ENCODE measurements around the gene SLC35A3. TPM values are rescaled to one million over a fixed set of nuclear protein-coding genes. Genes with fewer than 3 reads are reported as not detected.

SLC35A3 gene
- total RNA-seq, result 7.7 and 12.1 TPM in 2 replicates
- 7.8 and 11.0 TPM in 2 replicates for polyA plus RNA-seq

GRCh38 chr1:99969729-99970621 is at the start of gene SLC35A3:
Gene SLC35A3 (plus strand): TSS chr1:99969996. CDS start chr1:99993555, 23,559 bp downstream.
- peak within 1 kb of the TSS; percentile 88 for H3K27ac ChIP-seq
- peaks cover 11% of the 10 kb centered on the region for H3K4me1 ChIP-seq (ENCODE audit: low read depth)
- DNase-seq (ENCODE audit: low read depth in 1 of 2, low spot score in 1 of 2), result peak; percentile 75 to 87
- H3K36me3 ChIP-seq, result peaks cover under 1% of the 10 kb centered on the region
- peak within 1 kb of the TSS; percentile 77 for H3K4me3 ChIP-seq
- no peaks in the 10 kb centered on the region for H3K27me3 ChIP-seq
- TF ChIP-seq CTCF (IDR thresholded peaks at IDR 0.05; ENCODE audit: low read depth, low read length), result no peak
- no peaks in the 10 kb centered on the region for H3K9me3 ChIP-seq (ENCODE audit: low read depth)

GRCh38 chr1:99934801-99935200 is 35.0 kb upstream of the SLC35A3 start:
- no peak for TF ChIP-seq CTCF (IDR thresholded peaks at IDR 0.05; ENCODE audit: low read depth, low read length)
- Histone ChIP-seq H3K36me3 (no peaks in the 10 kb centered on the region), H3K4me1 (ENCODE audit: low read depth) (no peaks in the 10 kb centered on the region), H3K27me3 (no peaks in the 10 kb centered on the region), H3K27ac (no peak overlapping the region), H3K4me3 (no peak overlapping the region), H3K9me3 (ENCODE audit: low read depth) (no peaks in the 10 kb centered on the region)
- no peak for DNase-seq (ENCODE audit: low read depth in 1 of 2, low spot score in 1 of 2)

- no peak for TF ChIP-seq CTCF (IDR thresholded peaks at IDR 0.05; ENCODE audit: low read depth, low read length)
- no peak for DNase-seq (ENCODE audit: low read depth in 1 of 2, low spot score in 1 of 2)
- no peaks in the 10 kb centered on the region for H3K27me3 ChIP-seq
- H3K9me3 ChIP-seq (ENCODE audit: low read depth), result no peaks in the 10 kb centered on the region
- no peak overlapping the region for H3K27ac ChIP-seq
- no peaks in the 10 kb centered on the region for H3K36me3 ChIP-seq
- no peak overlapping the region for H3K4me3 ChIP-seq
- no peaks in the 10 kb centered on the region for H3K4me1 ChIP-seq (ENCODE audit: low read depth)
Observed at GRCh38 chr1:99935534-99935933, 34.3 kb upstream of the SLC35A3 start.

GRCh38 chr1:99936071-99936470 is 33.7 kb upstream of the SLC35A3 start:
- Histone ChIP-seq H3K9me3 (ENCODE audit: low read depth) (no peaks in the 10 kb centered on the region), H3K27me3 (no peaks in the 10 kb centered on the region), H3K27ac (no peak overlapping the region), H3K4me3 (no peak overlapping the region), H3K36me3 (no peaks in the 10 kb centered on the region), H3K4me1 (ENCODE audit: low read depth) (no peaks in the 10 kb centered on the region)
- DNase-seq (ENCODE audit: low read depth in 1 of 2, low spot score in 1 of 2), result no peak
- no peak for TF ChIP-seq CTCF (IDR thresholded peaks at IDR 0.05; ENCODE audit: low read depth, low read length)

- DNase-seq (ENCODE audit: low read depth in 1 of 2, low spot score in 1 of 2), result no peak
- Histone ChIP-seq H3K36me3 (no peaks in the 10 kb centered on the region), H3K4me1 (ENCODE audit: low read depth) (peaks cover 10% of the 10 kb centered on the region), H3K9me3 (ENCODE audit: low read depth) (no peaks in the 10 kb centered on the region), H3K4me3 (no peak overlapping the region), H3K27ac (peak overlapping the region; percentile 57), H3K27me3 (no peaks in the 10 kb centered on the region)
- no peak for TF ChIP-seq CTCF (IDR thresholded peaks at IDR 0.05; ENCODE audit: low read depth, low read length)
Observed at GRCh38 chr1:99942723-99943122, 27.1 kb upstream of the SLC35A3 start.

All from cardiac muscle cell (in vitro differentiated cells and primary cell).